H9 (cell line): ENCODE measurements around the gene FADS1. TPM values are rescaled to one million over a fixed set of nuclear protein-coding genes. Genes with fewer than 3 reads are reported as not detected.

ENCODE experiments used
- DNase-seq: peaks from one replicate; pipeline ENCODE4 v3.0.0-alpha.2; 2017
- H2AFZ ChIP-seq: one replicate; pipeline ENCODE4 v1.6.1; 2013; ENCODE audit warnings: mild to moderate bottlenecking, low read length, control low read depth, moderate library complexity
- H2AK5ac ChIP-seq: 2 replicates; pipeline ENCODE4 v1.6.1; 2013; ENCODE audit warnings: low read length, control low read depth, mixed read lengths; ENCODE audit not compliant: insufficient read length
- H2BK120ac ChIP-seq: one replicate; pipeline ENCODE4 v1.6.1; 2013; ENCODE audit warnings: low read depth, mild to moderate bottlenecking, low read length, control low read depth, inconsistent platforms; ENCODE audit not compliant: poor library complexity, severe bottlenecking
- H2BK12ac ChIP-seq: 2 replicates; pipeline ENCODE4 v1.6.1; 2013; ENCODE audit warnings: low read length, control low read depth, mixed read lengths, low read depth; ENCODE audit not compliant: insufficient read length
- H2BK15ac ChIP-seq: 2 replicates; pipeline ENCODE4 v1.6.1; 2013; ENCODE audit warnings: low read depth, low read length, control low read depth
- H2BK20ac ChIP-seq: one replicate; pipeline ENCODE4 v1.6.1; 2013; ENCODE audit warnings: low read depth, mild to moderate bottlenecking, low read length, control low read depth, inconsistent platforms; ENCODE audit not compliant: poor library complexity, severe bottlenecking
- H2BK5ac ChIP-seq: 2 replicates; pipeline ENCODE4 v1.6.1; 2013; ENCODE audit warnings: low read length, control low read depth, mixed read lengths; ENCODE audit not compliant: insufficient read length
- H3K14ac ChIP-seq: 2 replicates; pipeline ENCODE4 v1.6.1; 2013; ENCODE audit warnings: low read length, control low read depth; ENCODE audit not compliant: insufficient read depth
- H3K18ac ChIP-seq: 2 replicates; pipeline ENCODE4 v1.6.1; 2013; ENCODE audit warnings: low read depth, mild to moderate bottlenecking, mixed read lengths, low read length, control low read depth; ENCODE audit not compliant: insufficient read length
- H3K23ac ChIP-seq: 2 replicates; pipeline ENCODE4 v1.6.1; 2013; ENCODE audit warnings: low read length, control low read depth, mixed read lengths, low read depth; ENCODE audit not compliant: insufficient read length
- H3K23me2 ChIP-seq: 2 replicates; pipeline ENCODE4 v1.6.1; 2013; ENCODE audit warnings: low read depth, mild to moderate bottlenecking, mixed read lengths, low read length, control low read depth; ENCODE audit not compliant: insufficient read length, poor library complexity, severe bottlenecking
- H3K27ac ChIP-seq: 2 replicates; pipeline ENCODE4 v1.5.1; 2013; ENCODE audit warnings: low read length, control low read depth, mixed read lengths, low read depth; ENCODE audit not compliant: insufficient read length
- H3K27me3 ChIP-seq: 2 replicates; pipeline ENCODE4 v1.6.1; 2013; ENCODE audit warnings: low read length, control low read depth, inconsistent platforms; ENCODE audit not compliant: insufficient read depth
- H3K4ac ChIP-seq: 2 replicates; pipeline ENCODE4 v1.6.1; 2013; ENCODE audit warnings: low read depth, mild to moderate bottlenecking, control low read depth, inconsistent platforms, low read length, moderate library complexity
- H3K4me1 ChIP-seq: 2 replicates; pipeline ENCODE4 v1.6.1; 2013; ENCODE audit warnings: low read length, control low read depth, inconsistent platforms; ENCODE audit not compliant: insufficient read depth
- H3K4me2 ChIP-seq: 2 replicates; pipeline ENCODE4 v1.6.1; 2013; ENCODE audit warnings: low read length, control low read depth, mixed read lengths; ENCODE audit not compliant: insufficient read length, insufficient read depth
- H3K56ac ChIP-seq: 2 replicates; pipeline ENCODE4 v1.6.1; 2013; ENCODE audit warnings: low read depth, mild to moderate bottlenecking, mixed read lengths, low read length, control low read depth; ENCODE audit not compliant: insufficient read length
- H3K79me1 ChIP-seq: 2 replicates; pipeline ENCODE4 v1.6.1; 2013; ENCODE audit warnings: low read depth, mild to moderate bottlenecking, moderate library complexity, low read length, control low read depth, inconsistent platforms; ENCODE audit not compliant: insufficient read depth, poor library complexity, severe bottlenecking
- H3K79me2 ChIP-seq: 2 replicates; pipeline ENCODE4 v1.6.1; 2013; ENCODE audit warnings: low read length, control low read depth, inconsistent platforms; ENCODE audit not compliant: insufficient read depth
- H3K9ac ChIP-seq: 2 replicates; pipeline ENCODE4 v1.6.1; 2013; ENCODE audit warnings: low read length, control low read depth, mixed read lengths; ENCODE audit not compliant: insufficient read length; ENCODE audit errors: extremely low read depth
- H3K9me3 ChIP-seq: one replicate; pipeline ENCODE4 v1.6.1; 2013; ENCODE audit warnings: low read depth, low read length, inconsistent platforms; ENCODE audit not compliant: control insufficient read depth
- H3T11ph ChIP-seq: one replicate; pipeline ENCODE4 v1.6.1; 2013; ENCODE audit warnings: mild to moderate bottlenecking, low read length, control low read depth, inconsistent platforms
- H4K20me1 ChIP-seq: one replicate; pipeline ENCODE4 v1.6.1; 2013; ENCODE audit not compliant: control insufficient read depth, insufficient read length, insufficient read depth
- H4K5ac ChIP-seq: 2 replicates; pipeline ENCODE4 v1.6.1; 2013; ENCODE audit warnings: low read depth, mild to moderate bottlenecking, mixed read lengths, low read length, control low read depth; ENCODE audit not compliant: insufficient read length
- H4K8ac ChIP-seq: replicated peaks from 2 replicates; pipeline ENCODE4 v1.6.1; 2013; ENCODE audit warnings: low read length, control low read depth, mixed read lengths, low read depth; ENCODE audit not compliant: insufficient read length
- H4K91ac ChIP-seq: 2 replicates; pipeline ENCODE4 v1.6.1; 2013; ENCODE audit warnings: low read depth, mild to moderate bottlenecking, moderate library complexity, mixed read lengths, low read length, control low read depth; ENCODE audit not compliant: insufficient read length
- H3K27ac Mint-ChIP-seq, 3 experiments: 2 replicates in 2 of 3; 3 replicates in 1 of 3; pipeline ENCODE4 v1.8.0; 2020 to 2021; ENCODE audit warnings: mixed read lengths in 3 of 3, mild to moderate bottlenecking in 1 of 3, moderate library complexity in 1 of 3
- H3K27me3 Mint-ChIP-seq: 2 replicates; pipeline ENCODE4 v1.8.0; 2021; ENCODE audit warnings: low read depth, mild to moderate bottlenecking, moderate library complexity, mixed read lengths
- H3K36me3 Mint-ChIP-seq, 3 experiments: 2 replicates in 2 of 3; 3 replicates in 1 of 3; pipeline ENCODE4 v1.8.0; 2020 to 2021; ENCODE audit warnings: low read depth in 3 of 3, mixed read lengths in 3 of 3; ENCODE audit not compliant: insufficient read depth in 1 of 3
- H3K4me1 Mint-ChIP-seq, 2 experiments: 2 replicates each; pipeline ENCODE4 v1.8.0; 2020; ENCODE audit warnings: mixed read lengths in 2 of 2
- H3K4me3 Mint-ChIP-seq, 2 experiments: 2 replicates in 1 of 2; 3 replicates in 1 of 2; pipeline ENCODE4 v1.8.0; 2020 to 2021; ENCODE audit warnings: mild to moderate bottlenecking in 2 of 2, mixed read lengths in 2 of 2, moderate library complexity in 1 of 2
- H3K9me3 Mint-ChIP-seq, 2 experiments: 2 replicates in 1 of 2; 3 replicates in 1 of 2; pipeline ENCODE4 v1.8.0; 2020; ENCODE audit warnings: mild to moderate bottlenecking in 2 of 2, mixed read lengths in 2 of 2, moderate library complexity in 1 of 2
- CTCF ChIP-seq: fragments of 200-600 bp; sonication (generic); conservative IDR thresholded peaks from 3 replicates; pipeline ENCODE4 v1.8.0; 2021; ENCODE audit warnings: antibody characterized with exemption, mild to moderate bottlenecking
- WGBS: extraction: QIAGEN DNeasy Blood & Tissue Kit; methylation state at CpG from one replicate; pipeline ENCODE4 v1.1.7; 2013; ENCODE audit warnings: missing lambda C conversion rate, low lambda C conversion rate, mixed read lengths; ENCODE audit not compliant: insufficient read length; ENCODE audit errors: extremely low coverage; 5-methylcytosine and 5-hydroxymethylcytosine counted together
- total RNA-seq: library from RNA; stranded (reverse); gene quantifications from 2 replicates; pipeline ENCODE4 v1.2.1, GENCODE V29; 2021

The FADS1 gene
- total RNA-seq, 1 experiment from 2014 or later = 125 TPM

GRCh38 chr11:61848631-61849030 is 31.8 kb upstream of the FADS1 start:
- no peaks in the 10 kb centered on the region for H3K4me1 ChIP-seq
- no peak overlapping the region for H4K91ac ChIP-seq
- H3K23me2 ChIP-seq = no peaks in the 10 kb centered on the region
- no peak overlapping the region for H2BK12ac ChIP-seq
- no peak overlapping the region for H2BK15ac ChIP-seq
- H3K79me2 ChIP-seq = no peaks in the 10 kb centered on the region; the same call in 1 of the 2 replicates
- H4K8ac ChIP-seq = no peak overlapping the region
- no peak overlapping the region for H3K23ac ChIP-seq
- no peak overlapping the region for H3K56ac ChIP-seq
- no peak overlapping the region for H2BK5ac ChIP-seq
- no peak overlapping the region for H3K18ac ChIP-seq
- Mint-ChIP-seq H3K36me3 (peaks cover 64 to 92% (median 90%) of the 10 kb centered on the region in 3 experiments), H3K27ac (0 out of 7 replicates have a peak overlapping the region, but pooled peaks of 1 of the 3 experiments have one; percentile 53), H3K4me1 (peaks cover 0 to 6% of the 10 kb centered on the region in 2 experiments; a peak in 3 of 4 replicates), H3K9me3 (no peaks in the 10 kb centered on the region), H3K27me3 (no peaks in the 10 kb centered on the region), H3K4me3 (no peak overlapping the region)
- no peak for DNase-seq
- H3K27ac ChIP-seq = no peak overlapping the region
- H4K5ac ChIP-seq = no peak overlapping the region
- no peak overlapping the region for H3K4me2 ChIP-seq
- TF ChIP-seq CTCF = no peak
- H3K9me3 ChIP-seq = no peaks in the 10 kb centered on the region
- H4K20me1 ChIP-seq = no peaks in the 10 kb centered on the region
- no peak overlapping the region for H2AK5ac ChIP-seq
- H3K14ac ChIP-seq = no peak overlapping the region
- no peak overlapping the region for H2AFZ ChIP-seq
- no peak overlapping the region for H3T11ph ChIP-seq
- no peak overlapping the region for H3K9ac ChIP-seq
- H3K27me3 ChIP-seq = no peaks in the 10 kb centered on the region
- H2BK120ac ChIP-seq = no peak overlapping the region
- H3K79me1 ChIP-seq = no peaks in the 10 kb centered on the region
- H3K4ac ChIP-seq = no peak overlapping the region
- no CpG with 5 or more reads among the region's 9 CpGs for WGBS
- no peak overlapping the region for H2BK20ac ChIP-seq
